CD4-positive, alpha-beta T cell (primary cell): ENCODE results near the gene THADA. TPM values are rescaled to one million over a fixed set of nuclear protein-coding genes. Genes with fewer than 3 reads are reported as not detected.

Source experiments
- ATAC-seq: fragments of 200-7000 bp; cut with Tn5 transposase; one replicate; pipeline ENCODE4 v1.10.0; 2022; ENCODE audit warnings: mild to moderate bottlenecking; ENCODE audit not compliant: poor library complexity
- CTCF ChIA-PET: fragments of 350-600 bp; sonication (Branson Sonifier 250); formaldehyde crosslinking; loops from one replicate; lab custom pipeline; 2021; ENCODE audit warnings: antibody characterized with exemption, inconsistent platforms; lab: Charles Lee
- POLR2A ChIA-PET: fragments of 350-600 bp; sonication (Branson Sonifier 250); formaldehyde crosslinking; loops from one replicate; lab custom pipeline; 2021; ENCODE audit warnings: antibody characterized with exemption, inconsistent platforms; lab: Charles Lee
- DNase-seq, 14 experiments: peaks; one replicate each; pipeline ENCODE4 v3.0.0-alpha.2; 2013 to 2020; ENCODE audit warnings: mixed read lengths in 2 of 14
- H3K27ac ChIP-seq, 2 donors: one replicate each; pipeline versions ENCODE4 v1.5.1 to v1.7.0; 2013; ENCODE audit warnings: low read length in 2 of 2, low read depth in 1 of 2, mild to moderate bottlenecking in 1 of 2
- H3K27me3 ChIP-seq, 2 experiments: 1 replicate in 1 of 2; 2 replicates in 1 of 2; pipeline versions ENCODE4 v1.6.1 to v1.7.0; 2013; ENCODE audit warnings: low read length in 2 of 2, control low read depth in 1 of 2, mild to moderate bottlenecking in 1 of 2, moderate library complexity in 1 of 2; ENCODE audit not compliant: insufficient read depth in 2 of 2, control insufficient read depth in 1 of 2
- H3K36me3 ChIP-seq: one replicate; pipeline ENCODE4 v1.6.1; 2013; ENCODE audit warnings: low read length, control low read depth; ENCODE audit not compliant: insufficient read depth
- H3K4me1 ChIP-seq: one replicate; pipeline ENCODE4 v1.6.1; 2013; ENCODE audit warnings: low read length, control low read depth; ENCODE audit not compliant: insufficient read depth
- H3K4me3 ChIP-seq: one replicate; pipeline ENCODE4 v1.5.1; 2013; ENCODE audit warnings: mild to moderate bottlenecking, low read length, moderate library complexity
- H3K9me3 ChIP-seq, 2 experiments: 1 replicate in 1 of 2; 2 replicates in 1 of 2; pipeline versions ENCODE4 v1.6.1 to v1.7.0; 2013; ENCODE audit warnings: low read length in 2 of 2, mild to moderate bottlenecking in 2 of 2, control low read depth in 1 of 2, moderate library complexity in 1 of 2; ENCODE audit not compliant: control insufficient read depth in 1 of 2, insufficient read depth in 1 of 2
- H3K27ac Mint-ChIP-seq: one replicate; pipeline ENCODE4 v1.8.0; 2020; ENCODE audit warnings: mixed read lengths
- H3K27me3 Mint-ChIP-seq: one replicate; pipeline ENCODE4 v1.8.0; 2021; ENCODE audit warnings: mixed read lengths
- H3K36me3 Mint-ChIP-seq: one replicate; pipeline ENCODE4 v1.8.0; 2021; ENCODE audit warnings: low read depth, mixed read lengths
- H3K4me1 Mint-ChIP-seq: one replicate; pipeline ENCODE4 v1.8.0; 2021; ENCODE audit warnings: low read depth, mixed read lengths
- H3K4me3 Mint-ChIP-seq: one replicate; pipeline ENCODE4 v1.8.0; 2020; ENCODE audit warnings: mild to moderate bottlenecking, mixed read lengths
- H3K9me3 Mint-ChIP-seq: one replicate; pipeline ENCODE4 v1.8.0; 2020; ENCODE audit warnings: mixed read lengths
- intact Hi-C, 2 experiments: fragments of 100-400 bp; cut with DNase I in 1 of 2; cut with micrococcal nuclease in 1 of 2; formaldehyde crosslinking; loops; one replicate each; pipeline versions ENCODE4 v1.15.1 to v1.9.0; 2023 to 2025; cut with DNase I, micrococcal nuclease
- total RNA-seq, 174 experiments: library from RNA in 2 of 174; stranded (reverse) in 2 of 174; gene quantifications; one replicate each; pipeline ENCODE4 v1.2.3 and lab custom pipeline; 2021 to 2026
- TF ChIP-seq, protein P1 (sequence below): fragments of 200-600 bp; IDR thresholded peaks from one replicate; pipeline ENCODE4 v1.8.0; 2022; ENCODE audit warnings: antibody characterized with exemption, mild to moderate bottlenecking

The THADA gene
- total RNA-seq, 2 experiments from 2014 or later, result 29.3 to 32.9 TPM

- TF ChIP-seq, protein P1, sequence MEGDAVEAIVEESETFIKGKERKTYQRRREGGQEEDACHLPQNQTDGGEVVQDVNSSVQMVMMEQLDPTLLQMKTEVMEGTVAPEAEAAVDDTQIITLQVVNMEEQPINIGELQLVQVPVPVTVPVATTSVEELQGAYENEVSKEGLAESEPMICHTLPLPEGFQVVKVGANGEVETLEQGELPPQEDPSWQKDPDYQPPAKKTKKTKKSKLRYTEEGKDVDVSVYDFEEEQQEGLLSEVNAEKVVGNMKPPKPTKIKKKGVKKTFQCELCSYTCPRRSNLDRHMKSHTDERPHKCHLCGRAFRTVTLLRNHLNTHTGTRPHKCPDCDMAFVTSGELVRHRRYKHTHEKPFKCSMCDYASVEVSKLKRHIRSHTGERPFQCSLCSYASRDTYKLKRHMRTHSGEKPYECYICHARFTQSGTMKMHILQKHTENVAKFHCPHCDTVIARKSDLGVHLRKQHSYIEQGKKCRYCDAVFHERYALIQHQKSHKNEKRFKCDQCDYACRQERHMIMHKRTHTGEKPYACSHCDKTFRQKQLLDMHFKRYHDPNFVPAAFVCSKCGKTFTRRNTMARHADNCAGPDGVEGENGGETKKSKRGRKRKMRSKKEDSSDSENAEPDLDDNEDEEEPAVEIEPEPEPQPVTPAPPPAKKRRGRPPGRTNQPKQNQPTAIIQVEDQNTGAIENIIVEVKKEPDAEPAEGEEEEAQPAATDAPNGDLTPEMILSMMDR, result no peak
- no peak overlapping the region for H3K27ac ChIP-seq
- H3K27me3 Mint-ChIP-seq, result no peaks in the 10 kb centered on the region
- POLR2A ChIA-PET, result no interaction called here
- H3K36me3 ChIP-seq, result peaks cover 17% of the 10 kb centered on the region
- no peak overlapping the region for H3K27ac Mint-ChIP-seq
- H3K4me1 Mint-ChIP-seq, result no peaks in the 10 kb centered on the region
- no peaks in the 10 kb centered on the region for H3K27me3 ChIP-seq
- H3K9me3 Mint-ChIP-seq, result no peaks in the 10 kb centered on the region
- peaks cover 37% of the 10 kb centered on the region for H3K36me3 Mint-ChIP-seq
- no peak overlapping the region for H3K4me3 Mint-ChIP-seq
- H3K4me3 ChIP-seq, result no peak overlapping the region
- no peak for DNase-seq
- ATAC-seq, result no peak
- CTCF ChIA-PET, result interaction anchor here (0.6 kb wide), 1 partner anchor 93 kb away, joined by 3 read pairs; no protein-coding TSS in a partner anchor
- H3K9me3 ChIP-seq, result no peaks in the 10 kb centered on the region
- H3K4me1 ChIP-seq, result no peaks in the 10 kb centered on the region
- intact Hi-C loops, result loop anchor here (2.0 to 10.0 kb wide), 4 partner anchors 255 to 627 kb away; partner anchors contain the start of gene ZFP36L2 (in 1 of the 2)
Measured at GRCh38 chr2:43481927-43482542, 113.8 kb downstream of the THADA start.

DNA sequence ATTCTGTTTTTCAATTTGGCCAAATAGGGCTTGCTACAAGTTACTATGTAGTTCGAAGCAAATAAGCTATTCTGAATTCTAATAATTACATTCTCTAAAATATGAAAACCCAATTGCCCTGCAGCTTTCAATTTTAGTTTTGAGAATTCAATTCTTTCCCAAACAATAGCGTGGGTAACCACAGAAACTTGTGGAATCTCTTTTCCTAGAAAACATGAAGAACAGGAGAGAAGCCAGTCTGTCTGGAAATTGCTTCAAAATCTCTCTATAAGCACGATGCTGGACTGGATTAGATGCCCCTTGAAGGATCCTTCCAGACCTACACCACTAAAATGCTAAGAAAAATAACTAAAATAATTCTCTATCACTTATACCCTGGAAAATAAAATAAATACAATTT lies 115.0 kb downstream of the THADA start:
- Mint-ChIP-seq H3K4me1 (no peaks in the 10 kb centered on the region), H3K27ac (no peak overlapping the region), H3K36me3 (peaks cover 44% of the 10 kb centered on the region), H3K27me3 (no peaks in the 10 kb centered on the region), H3K9me3 (no peaks in the 10 kb centered on the region), H3K4me3 (no peak overlapping the region)
- H3K4me3 ChIP-seq, result no peak overlapping the region
- ChIA-PET CTCF (interaction anchor here (0.7 kb wide), 1 partner anchor 461 kb away, joined by 3 read pairs; no protein-coding TSS in a partner anchor), POLR2A (interaction anchor here (0.6 kb wide), 1 partner anchor 347 kb away, joined by 3 read pairs; no protein-coding TSS in a partner anchor)
- peaks cover 17% of the 10 kb centered on the region for H3K36me3 ChIP-seq
- TF ChIP-seq, protein P1, result no peak
- no peaks in the 10 kb centered on the region for H3K9me3 ChIP-seq
- H3K27me3 ChIP-seq, result no peaks in the 10 kb centered on the region
- no peak overlapping the region for H3K27ac ChIP-seq
- DNase-seq (no peak), ATAC-seq (no peak)
- intact Hi-C loops, result loop anchor here (5.0 to 10.0 kb wide), 3 partner anchors 254 to 626 kb away; partner anchors contain the start of gene ZFP36L2 (in 1 of the 2)
- no peaks in the 10 kb centered on the region for H3K4me1 ChIP-seq

GRCh38 chr2:43478412-43479086 lies 117.3 kb downstream of the THADA start:
- Histone ChIP-seq H3K4me3 (no peak overlapping the region), H3K4me1 (no peaks in the 10 kb centered on the region), H3K27ac (no peak overlapping the region), H3K9me3 (no peaks in the 10 kb centered on the region), H3K27me3 (no peaks in the 10 kb centered on the region), H3K36me3 (peaks cover 22% of the 10 kb centered on the region)
- ChIA-PET POLR2A (no interaction called here), CTCF (no interaction called here)
- H3K27ac Mint-ChIP-seq, result no peak overlapping the region
- H3K9me3 Mint-ChIP-seq, result no peaks in the 10 kb centered on the region
- peaks cover 52% of the 10 kb centered on the region for H3K36me3 Mint-ChIP-seq
- TF ChIP-seq, protein P1, result no peak
- H3K4me1 Mint-ChIP-seq, result no peaks in the 10 kb centered on the region
- ATAC-seq (no peak), DNase-seq (no peak)
- no peak overlapping the region for H3K4me3 Mint-ChIP-seq
- intact Hi-C loops, result no loop called here
- H3K27me3 Mint-ChIP-seq, result no peaks in the 10 kb centered on the region
